HG02571 (cell line): Measurements from ENCODE around the gene EP400.

Source experiments
- ATAC-seq: cut with Tn5 transposase; IDR thresholded peaks from one replicate; pipeline ENCODE4 v1.9.1; 2021; ENCODE audit warnings: mild to moderate bottlenecking, moderate library complexity; ENCODE audit not compliant: unreplicated experiment

EP400 gene

DNA sequence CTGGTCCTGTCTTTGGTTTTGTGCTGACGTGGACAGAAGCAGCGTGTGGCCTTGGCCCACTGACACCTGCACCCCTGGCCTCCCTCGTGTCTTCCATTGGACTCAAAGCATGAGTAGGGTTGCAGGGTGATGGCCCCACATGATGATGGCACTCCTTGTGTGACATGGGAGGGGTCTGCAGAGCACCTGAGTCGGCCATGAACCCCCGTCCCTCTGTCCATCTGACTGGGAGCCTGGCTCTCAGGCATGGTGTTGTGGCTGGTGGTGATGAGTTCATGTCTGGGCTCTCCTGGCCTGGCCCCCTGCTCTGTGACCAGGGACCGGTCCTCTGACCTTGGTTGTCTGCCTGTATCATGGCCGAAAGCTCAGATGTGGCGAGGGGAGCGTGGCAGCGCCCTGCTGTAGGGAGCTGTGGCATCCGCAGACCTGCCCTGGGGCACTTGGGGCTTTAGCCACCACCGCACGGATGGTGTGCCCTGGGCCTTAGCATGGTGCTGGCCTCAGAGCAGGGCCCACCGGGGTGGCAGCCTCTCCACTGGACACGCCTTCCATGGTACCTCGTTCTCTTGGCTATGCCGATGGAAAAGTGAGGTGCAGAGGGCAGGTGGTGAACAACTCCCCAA is 38.6 kb upstream of the EP400 start:
- ATAC-seq, result no peak

DNA sequence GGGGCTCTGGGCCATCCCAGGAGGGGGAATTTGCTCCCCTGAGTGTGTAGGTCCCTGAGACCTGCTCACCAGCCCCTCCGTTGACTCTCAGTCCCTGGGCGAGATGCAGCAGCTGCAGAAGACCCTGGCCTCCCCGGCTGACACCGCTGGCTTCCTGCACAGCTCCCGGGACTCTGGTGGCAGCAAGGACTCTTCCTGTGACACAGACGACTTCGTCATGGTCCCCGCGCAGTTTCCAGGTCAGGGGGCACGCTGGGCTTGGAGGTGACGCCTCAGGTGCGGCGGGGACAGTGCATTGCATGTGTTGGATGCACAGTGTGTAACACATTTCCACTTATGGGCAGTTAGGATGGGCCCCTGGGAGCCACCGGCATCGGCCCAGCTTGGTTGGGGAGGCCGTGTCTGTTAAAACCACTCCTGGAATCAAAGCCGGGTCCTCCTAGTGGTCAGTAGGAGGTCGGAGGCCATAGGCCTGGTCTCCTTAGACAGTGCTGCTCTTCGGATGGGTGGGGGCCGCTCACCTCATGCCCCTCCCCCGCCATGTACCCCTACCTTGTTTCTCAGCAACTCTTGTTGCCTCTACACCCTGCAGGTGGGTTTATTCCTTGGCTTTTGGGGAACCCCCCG is 37.8 kb upstream of the EP400 start:
- no peak for ATAC-seq

DNA sequence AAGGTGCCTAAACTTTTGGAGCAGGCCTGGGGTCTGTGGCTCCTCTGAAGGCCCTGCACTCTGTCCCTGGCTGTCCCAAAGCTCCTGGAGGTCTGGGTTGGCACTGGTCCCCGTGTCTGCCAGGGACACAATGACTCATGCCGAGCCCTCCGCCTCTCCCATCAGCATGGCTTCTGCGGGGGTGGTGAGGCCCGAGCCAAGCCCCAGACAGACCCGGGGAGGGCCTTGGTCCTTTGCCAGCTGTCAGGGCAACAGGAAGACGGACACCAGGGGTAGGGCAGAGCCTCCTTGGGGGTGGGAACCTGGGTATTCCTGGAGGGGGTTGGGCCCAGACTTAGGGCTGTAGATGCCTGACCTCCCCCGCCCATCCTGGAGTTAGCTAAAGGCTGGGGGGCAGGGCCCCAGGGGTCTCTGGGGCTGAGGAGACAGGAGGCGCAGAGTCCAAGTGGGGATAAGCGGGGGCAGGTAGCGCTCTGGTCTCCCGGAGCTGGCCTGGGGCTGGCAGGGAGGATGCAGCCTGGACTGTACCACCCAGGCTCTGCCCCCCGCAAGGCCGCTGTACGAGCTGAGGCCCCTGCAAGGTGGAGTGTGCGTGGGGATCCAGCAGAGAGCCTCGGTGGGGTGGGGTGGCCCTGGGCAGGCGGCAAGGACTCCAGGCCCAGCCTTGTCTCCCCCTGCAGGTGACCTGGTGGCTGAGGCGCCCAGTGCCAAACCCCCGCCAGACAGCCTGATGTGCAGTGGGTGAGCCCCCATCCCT is 37.0 kb upstream of the EP400 start:
- ATAC-seq, result no peak

DNA sequence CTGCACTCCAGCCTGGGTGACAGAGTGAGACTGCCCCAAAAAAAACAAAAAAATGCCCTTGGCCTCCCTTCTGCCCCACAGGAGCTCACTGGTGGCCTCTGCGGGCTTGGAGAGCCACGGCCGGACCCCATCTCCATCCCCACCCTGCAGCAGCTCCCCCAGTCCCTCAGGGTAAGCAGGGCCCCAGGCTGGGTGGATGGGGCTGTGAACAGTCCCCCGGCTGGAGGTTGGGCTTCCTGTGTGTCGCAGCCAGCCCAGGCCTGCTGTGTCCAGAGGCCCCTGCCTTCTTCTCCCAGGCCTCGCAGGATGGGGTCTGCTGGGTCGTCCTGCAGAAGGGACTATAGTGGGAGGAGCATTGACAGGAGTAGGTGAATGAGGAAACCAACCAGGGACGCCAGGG is 36.1 kb upstream of the EP400 start:
- no peak for ATAC-seq

DNA sequence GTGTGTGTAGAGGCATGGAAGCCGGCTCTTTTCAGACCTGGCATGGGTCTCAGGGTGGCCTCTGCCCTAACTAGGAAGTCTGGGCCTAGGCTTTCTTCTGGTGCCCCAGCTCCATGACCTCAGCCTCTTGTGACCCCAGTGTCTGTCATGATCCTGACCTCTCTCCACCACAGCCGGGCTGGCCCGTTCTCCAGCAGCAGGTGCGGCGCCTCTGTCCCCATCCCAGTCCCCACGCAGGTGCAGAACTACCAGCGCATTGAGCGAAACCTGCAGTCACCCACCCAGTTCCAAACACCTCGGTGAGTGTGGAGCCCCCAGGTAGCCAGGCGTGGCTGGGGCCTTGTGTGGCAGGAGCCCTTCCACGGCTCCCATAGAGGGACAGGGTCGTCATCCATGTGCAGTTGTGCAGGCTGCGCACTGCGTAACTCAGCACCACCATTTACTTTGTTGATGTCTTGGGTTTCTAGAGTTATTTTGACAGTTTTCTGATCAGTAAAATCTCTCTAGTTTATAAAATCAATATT is 35.5 kb upstream of the EP400 start:
- ATAC-seq, result no peak

DNA sequence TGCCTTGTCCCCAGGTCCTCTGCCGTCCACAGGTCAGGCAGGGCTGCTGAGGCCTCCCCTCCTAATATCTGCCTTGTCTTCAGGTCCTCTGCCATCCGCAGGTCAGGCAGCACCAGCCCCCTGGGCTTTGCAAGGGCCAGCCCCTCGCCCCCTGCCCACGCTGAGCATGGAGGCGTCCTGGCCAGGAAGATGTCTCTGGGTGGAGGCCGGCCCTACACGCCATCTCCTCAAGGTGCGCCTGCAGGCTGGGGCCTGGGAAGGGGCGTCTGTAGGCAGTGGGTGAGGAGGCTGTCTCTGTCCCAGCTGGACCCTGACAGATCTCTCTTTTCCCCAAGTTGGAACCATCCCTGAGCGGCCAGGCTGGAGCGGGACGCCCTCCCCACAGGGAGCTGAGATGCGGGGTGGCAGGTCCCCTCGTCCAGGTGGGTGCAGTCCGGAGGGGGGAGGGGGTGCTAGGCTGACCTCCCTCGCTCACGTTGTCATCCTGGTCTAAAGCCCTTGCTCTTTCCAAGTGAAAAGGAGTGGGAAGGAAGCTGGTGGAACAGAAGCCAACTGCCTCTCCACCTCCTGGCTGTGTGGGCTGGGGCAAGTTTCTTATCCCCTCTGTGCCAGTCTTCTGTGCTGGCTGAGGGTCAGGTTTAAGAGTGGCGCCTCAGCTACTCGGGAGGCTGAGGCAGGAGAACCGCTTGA is 34.6 kb upstream of the EP400 start:
- no peak for ATAC-seq

DNA sequence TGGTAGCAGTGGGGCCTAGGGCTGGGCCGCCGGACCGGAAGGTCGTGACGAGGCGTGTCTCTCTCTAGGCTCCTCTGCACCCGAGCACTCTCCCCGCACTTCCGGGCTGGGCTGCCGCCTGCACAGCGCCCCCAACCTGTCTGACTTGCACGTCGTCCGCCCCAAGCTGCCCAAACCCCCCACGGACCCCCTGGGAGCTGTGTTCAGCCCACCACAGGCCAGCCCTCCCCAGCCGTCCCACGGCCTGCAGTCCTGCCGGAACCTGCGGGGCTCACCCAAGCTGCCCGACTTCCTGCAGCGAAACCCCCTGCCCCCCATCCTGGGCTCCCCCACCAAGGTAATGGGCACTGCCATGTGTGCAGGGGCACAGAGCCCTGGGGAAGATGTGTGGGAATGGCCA is 33.9 kb upstream of the EP400 start:
- ATAC-seq, result no peak

DNA sequence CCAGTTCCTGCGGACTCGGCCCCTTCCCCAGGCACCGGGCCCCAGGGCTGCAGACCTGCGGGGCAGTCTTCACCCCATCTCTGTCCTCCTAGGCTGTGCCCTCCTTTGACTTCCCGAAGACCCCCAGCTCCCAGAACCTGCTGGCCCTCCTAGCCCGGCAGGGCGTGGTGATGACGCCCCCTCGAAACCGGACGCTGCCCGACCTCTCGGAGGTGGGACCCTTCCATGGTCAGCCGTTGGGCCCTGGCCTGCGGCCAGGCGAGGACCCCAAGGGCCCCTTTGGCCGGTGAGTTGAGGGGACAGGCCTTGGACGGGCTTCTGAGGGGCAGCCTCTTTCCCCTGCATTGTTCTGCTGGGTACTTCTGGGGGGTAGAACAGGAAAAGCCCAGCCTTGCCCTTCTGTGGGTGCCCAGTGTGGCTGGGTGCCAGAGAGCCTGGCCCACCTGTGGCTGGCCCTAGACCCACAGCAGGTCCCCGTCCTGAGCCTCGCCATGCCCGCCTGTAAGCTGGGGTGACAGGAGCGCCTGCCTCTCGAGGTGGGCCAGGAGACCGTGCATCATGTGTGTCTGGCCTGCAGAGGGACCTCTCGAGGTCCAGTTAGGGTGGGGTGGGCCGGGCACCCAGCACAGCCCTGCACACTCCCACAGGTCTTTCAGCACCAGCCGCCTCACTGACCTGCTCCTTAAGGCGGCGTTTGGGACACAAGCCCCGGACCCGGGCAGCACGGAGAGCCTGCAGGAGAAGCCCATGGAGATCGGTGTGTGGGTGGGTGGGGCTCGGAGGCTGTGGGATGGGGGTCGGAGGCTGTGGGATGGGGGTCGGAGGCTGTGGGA is 33.2 kb upstream of the EP400 start:
- ATAC-seq, result no peak

DNA sequence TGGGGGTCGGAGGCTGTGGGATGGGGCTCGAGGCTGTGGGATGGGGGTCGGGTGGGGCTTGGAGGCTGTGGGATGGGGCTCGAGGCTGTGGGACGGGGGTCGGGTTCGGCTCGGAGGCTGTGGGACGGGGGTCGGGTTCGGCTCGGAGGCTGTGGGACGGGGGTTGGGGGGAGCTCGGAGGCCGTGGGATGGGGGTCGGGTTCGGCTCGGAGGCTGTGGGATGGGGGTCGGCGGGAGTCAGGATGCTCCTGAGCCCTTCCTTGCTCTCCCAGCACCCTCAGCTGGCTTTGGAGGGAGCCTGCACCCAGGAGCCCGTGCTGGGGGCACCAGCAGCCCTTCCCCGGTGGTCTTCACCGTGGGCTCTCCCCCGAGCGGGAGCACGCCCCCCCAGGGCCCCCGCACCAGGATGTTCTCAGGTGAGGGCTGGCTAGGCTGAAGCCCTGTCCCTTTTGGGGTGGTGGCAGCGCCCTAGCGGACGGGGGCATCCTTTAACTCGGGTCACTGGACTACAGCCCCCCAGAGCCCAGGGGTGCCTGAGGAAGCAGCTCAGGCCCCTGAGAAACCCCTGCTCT is 32.5 kb upstream of the EP400 start:
- ATAC-seq, result no peak

DNA sequence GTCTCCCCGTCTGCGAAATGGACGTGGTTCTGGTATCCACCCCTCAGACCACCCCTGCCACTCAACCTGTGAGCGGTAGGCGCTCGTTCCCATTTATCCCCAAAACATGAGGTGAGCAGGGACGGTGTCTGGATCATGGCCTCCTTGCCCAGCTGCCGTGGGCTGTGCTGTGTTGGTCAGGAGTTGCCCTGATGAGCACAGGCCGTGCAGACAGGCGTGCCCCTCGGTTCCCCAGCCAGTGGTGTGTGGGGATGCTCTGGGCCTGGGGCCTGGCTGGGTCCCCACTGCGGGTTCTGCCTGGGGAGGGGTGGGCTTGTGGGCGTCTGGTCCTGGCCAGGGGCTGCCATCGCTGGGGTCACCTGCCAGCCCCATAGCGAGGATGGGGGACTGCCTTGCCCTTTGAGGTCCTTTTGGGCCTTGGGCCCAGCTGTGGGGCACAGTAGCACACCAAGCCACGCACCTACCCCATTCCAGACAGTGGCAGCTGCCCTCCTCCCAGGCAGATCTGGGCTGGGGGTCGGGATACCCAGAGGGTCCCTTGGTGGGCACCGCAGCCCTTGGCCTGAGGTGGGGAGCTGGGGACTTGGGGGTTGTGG is 31.9 kb upstream of the EP400 start:
- no peak for ATAC-seq

DNA sequence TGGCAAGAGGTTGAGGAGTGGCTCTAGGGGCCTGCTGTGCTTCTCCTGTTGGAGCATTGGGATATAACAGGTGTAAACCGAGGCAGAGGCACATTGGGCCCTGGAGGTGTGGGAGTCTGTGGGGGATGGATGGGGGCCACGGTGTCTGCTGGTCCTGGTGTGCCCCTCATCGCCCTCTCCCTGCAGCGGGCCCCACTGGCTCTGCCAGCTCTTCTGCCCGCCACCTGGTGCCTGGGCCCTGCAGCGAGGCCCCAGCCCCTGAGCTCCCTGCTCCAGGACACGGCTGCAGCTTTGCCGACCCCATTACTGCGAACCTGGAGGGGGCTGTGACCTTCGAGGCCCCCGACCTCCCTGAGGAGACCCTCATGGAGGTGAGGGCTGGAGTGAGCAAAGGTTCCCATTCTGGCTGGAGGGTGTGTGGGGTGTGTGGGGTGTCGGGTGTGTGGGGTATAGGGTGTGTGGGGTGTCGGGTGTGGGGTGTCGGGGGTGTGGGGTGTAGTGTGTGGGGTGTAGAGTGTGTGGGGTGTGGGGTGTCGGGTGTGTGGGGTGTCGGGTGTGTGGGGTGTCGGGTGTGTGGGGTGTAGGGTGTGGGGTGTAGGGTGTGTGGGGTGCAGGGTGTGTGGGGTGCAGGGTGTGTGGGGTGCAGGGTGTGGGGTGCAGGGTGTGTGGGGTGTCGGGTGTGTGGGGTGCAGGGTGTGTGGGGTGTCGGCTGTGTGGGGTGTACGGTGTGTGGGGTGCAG is 31.3 kb upstream of the EP400 start:
- ATAC-seq, result no peak

DNA sequence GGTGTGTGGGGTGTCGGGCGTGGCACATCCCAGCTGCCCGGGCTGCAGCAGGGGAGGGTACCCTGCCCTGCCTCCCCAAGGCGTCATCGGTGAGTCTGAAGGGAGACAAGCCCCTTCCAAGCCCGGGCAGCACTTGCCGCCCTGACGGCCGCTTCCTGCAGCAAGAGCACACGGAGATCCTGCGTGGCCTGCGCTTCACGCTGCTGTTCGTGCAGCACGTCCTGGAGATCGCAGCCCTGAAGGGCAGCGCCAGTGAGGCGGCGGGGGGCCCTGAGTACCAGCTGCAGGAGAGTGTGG is 30.7 kb upstream of the EP400 start:
- ATAC-seq, result no peak

DNA sequence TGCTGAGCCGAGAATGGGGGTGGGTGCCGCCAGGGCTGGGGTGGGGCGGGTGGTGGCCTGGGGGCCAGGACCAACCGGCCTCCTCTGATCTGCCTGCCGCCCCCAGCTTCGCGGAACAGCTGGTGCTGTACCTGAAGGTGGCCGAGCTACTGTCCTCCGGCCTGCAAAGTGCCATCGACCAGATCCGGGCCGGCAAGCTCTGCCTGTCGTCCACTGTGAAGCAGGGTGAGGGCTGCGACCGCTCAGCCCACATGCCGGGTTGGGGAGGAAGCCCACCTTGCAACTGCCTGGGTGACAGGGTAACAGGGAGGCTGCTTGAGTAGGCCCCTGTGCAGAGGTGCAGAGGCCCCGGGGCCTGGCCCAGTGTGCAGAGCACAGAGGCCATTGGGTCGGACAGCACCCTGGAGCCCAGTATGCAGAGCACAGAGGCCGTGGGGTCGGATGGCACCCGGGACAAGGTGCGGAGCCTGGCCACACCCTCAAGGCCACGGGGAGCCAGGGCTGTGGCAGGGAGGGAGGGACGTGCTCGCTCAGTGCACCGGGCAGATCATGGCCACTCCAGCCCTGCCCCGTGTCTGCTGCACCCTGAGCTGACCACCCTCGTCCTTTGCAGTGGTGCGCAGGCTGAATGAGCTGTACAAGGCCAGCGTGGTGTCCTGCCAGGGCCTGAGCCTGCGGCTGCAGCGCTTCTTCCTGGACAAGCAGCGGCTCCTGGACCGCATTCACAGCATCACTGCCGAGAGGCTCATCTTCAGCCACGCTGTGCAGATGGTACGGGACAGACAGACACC is 30.2 kb upstream of the EP400 start:
- no peak for ATAC-seq

DNA sequence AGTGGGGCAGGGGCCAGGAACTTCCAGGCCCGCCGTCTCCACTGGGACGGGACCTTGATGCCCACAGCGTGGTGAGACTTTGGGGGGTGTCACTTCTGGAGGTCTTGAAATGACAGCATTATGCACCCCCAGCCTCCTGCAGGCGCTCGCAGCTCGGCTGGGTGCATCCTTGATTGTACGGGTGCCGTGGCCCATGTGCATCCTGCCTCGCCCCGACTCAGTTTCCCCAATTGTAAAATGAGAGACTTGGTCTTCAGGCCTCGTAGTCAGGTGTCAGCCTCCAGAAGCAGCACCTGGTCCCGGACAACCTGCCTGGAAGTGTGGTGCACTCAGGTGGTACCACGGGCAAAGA is 29.6 kb upstream of the EP400 start:
- no peak for ATAC-seq

DNA sequence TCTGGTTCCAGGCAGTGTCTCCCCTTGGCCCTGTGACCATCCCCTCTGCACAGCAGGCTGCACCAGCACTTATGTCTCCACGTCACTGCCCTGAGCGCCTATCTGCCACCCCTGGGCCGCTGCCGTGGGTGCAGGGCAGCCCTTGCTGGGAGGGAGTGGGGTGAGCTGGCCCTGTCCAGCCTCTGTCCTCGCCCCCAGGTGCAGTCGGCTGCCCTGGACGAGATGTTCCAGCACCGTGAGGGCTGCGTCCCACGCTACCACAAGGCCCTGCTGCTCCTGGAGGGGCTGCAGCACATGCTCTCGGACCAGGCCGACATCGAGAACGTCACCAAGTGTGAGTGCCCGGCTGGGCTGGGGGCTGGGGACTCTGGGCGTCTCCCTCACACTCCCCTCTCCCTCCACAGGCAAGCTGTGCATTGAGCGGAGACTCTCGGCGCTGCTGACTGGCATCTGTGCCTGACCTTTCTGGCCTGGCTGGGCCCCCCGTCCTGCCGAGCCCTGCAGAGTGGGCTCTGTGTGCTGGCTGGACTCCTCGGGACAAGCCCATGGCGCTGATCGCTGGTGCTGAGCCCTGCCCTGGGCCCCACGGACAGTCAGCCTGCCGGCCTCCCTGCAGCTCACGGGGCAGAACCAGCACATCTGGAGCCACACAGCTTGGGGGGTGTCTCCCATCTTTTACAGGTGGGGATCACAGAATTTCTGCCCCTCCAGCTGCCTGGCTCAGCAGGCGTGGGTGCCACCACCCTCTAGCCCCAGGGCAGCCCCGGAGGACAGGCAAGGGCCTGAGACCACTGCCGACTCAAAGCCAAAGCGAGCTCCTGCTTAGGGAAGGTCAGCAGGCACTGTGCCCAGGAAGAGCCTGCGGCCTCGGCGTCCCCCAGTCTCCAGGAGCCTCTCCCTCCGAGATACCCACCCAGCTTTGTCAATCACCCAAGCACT is 28.6 kb upstream of the EP400 start:
- no peak for ATAC-seq

DNA sequence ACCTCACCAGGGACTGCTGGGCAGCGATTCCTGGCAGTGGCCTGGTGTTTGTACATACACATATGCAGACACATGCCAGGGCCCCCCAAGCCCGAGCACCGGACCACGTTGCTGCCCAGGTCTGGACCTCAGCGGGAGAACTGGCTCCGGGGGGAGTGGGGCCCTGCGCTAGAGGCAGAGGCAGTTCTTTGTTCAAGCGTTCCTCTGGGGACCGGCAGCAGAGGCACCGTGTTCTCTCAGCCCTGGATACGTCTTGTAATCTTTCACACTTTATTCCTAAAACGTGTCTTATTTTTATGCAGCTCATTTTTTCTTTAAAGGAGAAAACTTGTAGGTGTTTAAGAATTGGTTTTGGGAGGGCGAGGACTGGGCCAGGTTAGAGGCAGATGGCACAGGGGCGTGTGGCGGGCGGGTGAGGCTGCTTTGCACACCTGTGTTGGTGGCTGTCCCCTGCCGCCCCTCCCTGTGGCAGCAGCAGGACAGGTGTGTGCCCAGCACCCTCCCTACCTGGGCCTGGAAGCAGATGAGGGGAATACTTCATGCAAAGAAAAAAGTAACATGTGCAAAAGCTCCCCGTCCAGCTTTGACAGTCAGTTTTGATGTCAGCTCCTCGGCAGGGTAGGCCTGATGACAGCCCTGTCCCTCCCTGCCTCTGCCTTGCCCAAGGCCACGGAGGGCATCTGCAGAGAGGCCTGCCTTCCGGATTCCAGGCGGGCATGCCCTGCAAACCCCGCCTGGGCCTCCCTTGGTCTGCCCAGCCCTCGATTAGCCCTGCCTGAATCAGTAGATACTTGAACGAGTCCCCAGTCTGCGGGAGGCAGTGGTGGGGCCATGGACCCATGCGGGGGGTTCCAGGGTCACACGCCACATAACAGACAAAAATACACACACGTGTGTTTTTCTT is 27.6 kb upstream of the EP400 start:
- ATAC-seq, result no peak

DNA sequence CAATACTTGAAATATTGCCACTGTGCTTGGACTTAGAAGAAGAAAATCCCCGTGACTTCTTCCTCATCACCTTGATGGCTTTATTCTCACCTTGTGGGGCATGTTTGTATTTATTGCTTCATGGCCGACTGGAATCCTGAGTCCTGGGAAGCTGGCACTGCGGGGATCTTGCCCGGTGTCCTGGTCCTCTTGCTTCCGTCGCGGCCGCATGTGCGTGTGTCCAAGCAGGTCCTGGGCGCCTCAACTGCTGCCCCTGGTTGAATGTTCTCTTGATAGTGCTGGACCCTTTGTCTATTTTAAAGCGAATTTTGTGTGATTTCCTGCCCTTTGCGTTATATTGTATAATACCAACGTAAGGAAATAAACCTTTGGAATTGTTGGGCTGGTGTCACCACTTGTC is 27.0 kb upstream of the EP400 start:
- ATAC-seq, result no peak
